LNCaP clone FGC (cell line): ENCODE data around the gene UBXN1.
A peak's percentile ranks its signal among the peaks of the same experiment; 100 is the strongest.

Experiments
- DNase-seq: peaks from one replicate; pipeline ENCODE4 v3.0.0-alpha.2; 2011; ENCODE audit warnings: low read depth
- H3K4me3 ChIP-seq: 2 replicates; pipeline ENCODE4 v1.5.1; 2011; ENCODE audit warnings: mild to moderate bottlenecking, low read depth, low read length, control low read depth
- TF ChIP-seq, protein P1 (sequence below): IDR thresholded peaks from 2 replicates; pipeline ENCODE4 v1.5.1; 2012; ENCODE audit warnings: mild to moderate bottlenecking; ENCODE audit not compliant: control insufficient read depth, insufficient read depth; ENCODE audit errors: extremely low read depth

Gene UBXN1, protein sequence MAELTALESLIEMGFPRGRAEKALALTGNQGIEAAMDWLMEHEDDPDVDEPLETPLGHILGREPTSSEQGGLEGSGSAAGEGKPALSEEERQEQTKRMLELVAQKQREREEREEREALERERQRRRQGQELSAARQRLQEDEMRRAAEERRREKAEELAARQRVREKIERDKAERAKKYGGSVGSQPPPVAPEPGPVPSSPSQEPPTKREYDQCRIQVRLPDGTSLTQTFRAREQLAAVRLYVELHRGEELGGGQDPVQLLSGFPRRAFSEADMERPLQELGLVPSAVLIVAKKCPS

DNA sequence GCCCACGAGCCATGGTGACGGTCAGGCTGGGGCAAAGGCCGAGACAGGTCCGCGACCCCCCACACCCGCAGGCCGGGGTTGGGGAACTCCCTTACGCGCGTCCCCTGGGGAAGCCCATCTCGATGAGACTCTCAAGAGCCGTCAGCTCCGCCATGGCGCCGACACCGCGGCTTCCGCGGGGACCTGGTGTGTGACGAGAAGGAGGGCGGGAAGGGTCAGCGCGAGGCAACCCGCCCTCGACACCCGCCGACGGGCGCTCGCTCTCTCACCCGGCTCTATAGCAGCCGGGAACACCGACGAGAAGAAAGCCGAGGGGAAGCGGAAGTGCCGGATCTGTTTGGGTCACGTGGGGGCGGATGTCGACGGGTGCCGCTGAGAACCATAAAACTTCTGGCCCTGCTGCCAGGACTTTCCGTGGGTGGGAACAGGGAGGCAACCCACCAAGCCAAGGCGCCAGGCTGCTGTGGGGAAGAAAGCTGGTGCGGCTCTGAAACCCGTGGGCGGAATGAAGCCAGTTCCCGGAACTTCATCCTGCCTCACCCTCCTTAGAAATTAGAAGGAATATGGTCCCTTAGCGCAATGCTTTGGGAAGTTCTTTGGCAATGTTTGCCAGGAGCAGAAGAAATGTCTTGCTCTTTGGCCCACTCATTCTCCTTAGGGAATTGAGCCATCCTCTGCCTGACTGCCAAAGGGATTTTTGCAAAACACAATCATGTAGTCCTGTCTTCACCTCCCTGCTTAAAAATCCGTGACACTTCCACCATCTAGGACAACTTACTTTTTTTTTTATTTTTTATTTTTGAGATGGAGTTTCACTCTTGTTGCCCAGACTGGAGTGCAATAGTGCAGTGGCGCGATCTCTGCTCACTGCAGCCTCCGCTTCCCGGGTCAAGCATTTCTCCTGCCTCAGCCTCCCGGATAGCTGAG, at the start of gene UBXN1:
TSS of gene UBXN1 (minus strand) at position 304 of the 927 bp plus-strand sequence. CDS start at position 154, 150 bp downstream.
- H3K4me3 ChIP-seq: peak within 1 kb of the TSS; percentile 96
- no peak for DNase-seq
- TF ChIP-seq, protein P1, sequence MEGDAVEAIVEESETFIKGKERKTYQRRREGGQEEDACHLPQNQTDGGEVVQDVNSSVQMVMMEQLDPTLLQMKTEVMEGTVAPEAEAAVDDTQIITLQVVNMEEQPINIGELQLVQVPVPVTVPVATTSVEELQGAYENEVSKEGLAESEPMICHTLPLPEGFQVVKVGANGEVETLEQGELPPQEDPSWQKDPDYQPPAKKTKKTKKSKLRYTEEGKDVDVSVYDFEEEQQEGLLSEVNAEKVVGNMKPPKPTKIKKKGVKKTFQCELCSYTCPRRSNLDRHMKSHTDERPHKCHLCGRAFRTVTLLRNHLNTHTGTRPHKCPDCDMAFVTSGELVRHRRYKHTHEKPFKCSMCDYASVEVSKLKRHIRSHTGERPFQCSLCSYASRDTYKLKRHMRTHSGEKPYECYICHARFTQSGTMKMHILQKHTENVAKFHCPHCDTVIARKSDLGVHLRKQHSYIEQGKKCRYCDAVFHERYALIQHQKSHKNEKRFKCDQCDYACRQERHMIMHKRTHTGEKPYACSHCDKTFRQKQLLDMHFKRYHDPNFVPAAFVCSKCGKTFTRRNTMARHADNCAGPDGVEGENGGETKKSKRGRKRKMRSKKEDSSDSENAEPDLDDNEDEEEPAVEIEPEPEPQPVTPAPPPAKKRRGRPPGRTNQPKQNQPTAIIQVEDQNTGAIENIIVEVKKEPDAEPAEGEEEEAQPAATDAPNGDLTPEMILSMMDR: no peak

DNA sequence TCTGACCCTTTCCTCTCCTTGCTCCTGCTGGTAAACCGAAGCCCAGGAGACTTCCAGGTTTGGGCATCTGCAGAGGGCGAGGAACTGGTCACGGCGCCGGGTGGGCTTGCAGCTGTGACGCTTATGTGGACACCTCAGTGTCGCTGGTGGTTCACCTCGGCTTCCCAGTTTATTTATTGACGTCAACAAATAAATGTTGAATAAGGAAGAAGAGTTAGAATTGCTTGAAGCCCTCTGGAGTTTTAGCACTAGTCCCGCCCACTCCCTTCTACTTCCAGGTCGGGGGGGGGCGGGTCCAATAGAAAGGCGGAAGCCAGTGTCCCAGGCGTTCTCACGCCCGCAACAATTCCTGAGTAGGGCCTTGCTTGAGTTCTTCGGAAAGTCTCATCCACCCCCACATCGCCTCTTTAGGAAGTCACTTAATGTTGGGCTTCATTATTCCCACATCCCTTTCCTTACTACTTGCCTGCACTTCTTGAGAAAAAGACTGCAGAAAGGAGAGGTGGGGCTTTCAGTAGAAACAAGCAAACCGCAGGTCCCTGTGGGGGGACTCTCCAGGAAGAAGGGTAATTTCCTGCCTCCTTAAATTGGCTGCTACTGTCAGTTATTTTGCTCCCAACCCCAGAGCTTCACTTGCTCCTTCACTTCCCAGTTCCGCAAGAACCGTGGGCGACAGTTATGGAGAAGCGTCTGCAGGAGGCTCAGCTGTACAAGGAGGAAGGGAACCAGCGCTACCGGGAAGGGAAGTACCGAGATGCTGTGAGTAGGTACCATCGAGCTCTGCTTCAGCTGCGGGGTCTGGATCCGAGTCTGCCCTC, 49.5 kb upstream of the UBXN1 start, which contains the start of gene TTC9C:
TSS of gene TTC9C (plus strand) at position 316 of the 818 bp plus-strand sequence. CDS start at position 679, 363 bp downstream.
- H3K4me3 ChIP-seq: peak within 1 kb of the TSS; percentile 78
- TF ChIP-seq, protein P1: no peak
- DNase-seq: no peak

DNA sequence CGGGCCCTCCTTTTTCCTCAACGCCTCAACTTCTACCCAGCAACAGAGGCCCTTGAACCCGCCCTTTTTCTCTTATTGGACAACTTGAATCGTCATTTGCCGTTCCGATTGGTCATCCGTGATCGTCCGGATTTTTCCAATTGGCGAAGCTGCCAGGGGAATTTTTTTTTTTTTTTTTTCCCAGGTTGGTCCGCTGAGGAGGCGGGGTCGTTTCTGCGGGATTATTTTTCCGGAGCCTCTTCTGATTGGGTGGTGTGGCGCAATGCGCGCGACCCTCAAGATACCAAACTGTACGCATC, 48.9 kb upstream of the UBXN1 start:
- TF ChIP-seq, protein P1: no peak
- H3K4me3 ChIP-seq: peak overlapping the region; percentile 78
- peak; percentile 97 for DNase-seq

DNA sequence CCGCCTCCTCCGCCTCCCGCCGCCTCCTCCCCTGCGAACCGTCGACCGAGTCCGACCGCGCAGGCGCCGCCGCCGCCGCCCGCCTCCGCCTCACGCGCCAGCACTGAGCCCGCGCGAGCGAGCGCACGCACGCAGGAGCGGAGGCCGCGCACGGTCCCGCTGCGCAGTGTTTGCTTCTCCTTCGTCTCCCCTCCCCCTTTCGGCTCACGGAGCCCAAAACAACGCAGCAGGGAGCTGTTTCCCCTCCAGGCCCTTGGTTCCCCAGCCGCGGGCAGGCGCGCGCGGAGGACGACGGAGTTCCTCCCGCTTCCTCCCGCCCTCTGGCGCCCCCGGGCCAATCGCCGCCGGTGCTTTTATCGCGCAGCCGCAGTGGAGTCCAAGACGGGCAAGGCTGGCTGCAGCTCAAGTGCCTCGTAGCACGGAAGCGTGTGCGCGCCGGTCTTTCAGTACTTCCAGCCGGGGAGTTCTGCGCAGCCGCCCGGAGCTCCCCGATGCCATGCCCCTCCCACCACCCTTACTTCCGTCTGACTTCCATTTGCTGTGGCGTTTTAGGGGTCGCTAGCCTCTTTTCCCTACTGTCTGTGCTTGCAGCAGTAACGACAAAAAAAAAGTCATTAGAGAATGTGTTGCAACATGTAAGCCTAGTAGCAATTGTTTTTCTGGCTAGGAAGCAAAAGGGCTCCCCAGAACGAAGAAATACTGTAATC, 48.4 kb upstream of the UBXN1 start, which contains the start of gene HNRNPUL2:
TSS of gene HNRNPUL2 (minus strand) at position 293 of the 707 bp plus-strand sequence. CDS start 301 bp downstream, outside the sequence.
- DNase-seq: peak; percentile 96
- TF ChIP-seq, protein P1: no peak
- H3K4me3 ChIP-seq: peak within 1 kb of the TSS; percentile 78

DNA sequence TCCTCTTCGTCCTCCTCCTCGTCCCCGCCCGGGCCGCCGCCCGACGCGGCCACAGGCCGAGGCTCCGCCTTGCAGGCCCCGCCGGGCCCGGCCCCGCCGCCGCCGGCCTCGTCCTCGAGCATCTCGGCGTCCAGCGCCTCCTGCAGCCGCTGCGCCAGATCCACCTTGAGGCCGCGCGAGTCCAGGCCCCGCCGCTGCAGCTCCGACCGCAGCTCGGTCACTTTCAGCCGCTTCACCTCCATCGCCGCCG, 48.0 kb upstream of the UBXN1 start:
- peak overlapping the region; percentile 78 for H3K4me3 ChIP-seq
- TF ChIP-seq, protein P1: no peak
- DNase-seq: no peak

DNA sequence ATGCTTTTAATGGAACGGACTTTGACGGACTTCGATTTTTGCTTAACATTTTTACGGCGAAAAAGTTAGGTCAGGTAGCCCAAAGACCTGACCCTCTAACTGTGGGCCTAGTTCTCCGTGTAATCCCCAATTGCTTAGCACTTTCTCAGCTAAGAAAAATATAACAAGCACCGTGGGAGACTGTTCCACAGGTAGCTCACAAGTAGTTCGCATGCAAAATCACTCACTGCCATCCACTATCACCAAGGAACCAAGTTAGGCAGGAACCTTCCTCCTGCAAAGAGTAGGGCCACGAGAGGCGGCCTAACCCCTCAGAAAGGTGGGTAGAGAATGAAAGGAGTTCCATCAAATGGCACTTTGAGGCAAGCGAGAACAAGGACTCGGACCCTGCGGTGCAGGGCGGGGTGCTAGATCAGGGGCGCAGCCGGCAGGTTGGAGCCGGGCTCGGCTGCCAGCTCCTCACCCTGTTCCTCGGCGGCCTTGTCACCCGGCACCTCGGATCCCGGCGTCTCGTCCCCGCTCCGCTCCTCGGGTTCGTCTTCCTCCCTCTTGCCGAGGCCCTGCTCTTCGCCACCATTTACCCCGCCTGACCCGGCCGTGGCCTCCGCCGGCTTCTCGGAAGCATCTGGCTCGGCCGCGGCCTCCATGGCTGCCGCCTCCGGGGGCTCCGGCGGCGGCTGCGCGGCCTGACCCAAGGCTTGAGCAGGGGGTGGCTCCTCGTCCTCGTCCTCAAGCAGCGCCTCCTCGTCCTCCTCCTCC, 47.5 kb upstream of the UBXN1 start:
- no peak for DNase-seq
- H3K4me3 ChIP-seq: peak overlapping the region; percentile 78
- TF ChIP-seq, protein P1: no peak
